Glomerular visceral epithelial cell (primary cell): ENCODE data around the gene PAM16.

Experiments
- DNase-seq: peaks from one replicate; pipeline ENCODE4 v3.0.0-alpha.2; 2016; ENCODE audit errors: extremely low spot score

PAM16 gene

GRCh38 chr16:4383591-4384444, 32.7 kb upstream of the PAM16 start:
- no peak for DNase-seq

GRCh38 chr16:4382795-4383357, 31.8 kb upstream of the PAM16 start:
- DNase-seq = no peak

- DNase-seq = no peak
These were observed 31.0 kb upstream of the PAM16 start for GRCh38 chr16:4381935-4382794.

GRCh38 chr16:4381072-4381934, 30.2 kb upstream of the PAM16 start:
- no peak for DNase-seq

GRCh38 chr16:4380119-4381063, 29.3 kb upstream of the PAM16 start:
- DNase-seq = peak; percentile 52

- no peak for DNase-seq
These were observed 28.0 kb upstream of the PAM16 start for GRCh38 chr16:4378999-4379690.

- no peak for DNase-seq
These were observed 27.1 kb upstream of the PAM16 start for GRCh38 chr16:4378161-4378666.

- DNase-seq = no peak
These were observed 26.5 kb upstream of the PAM16 start for GRCh38 chr16:4377573-4378154.

- no peak for DNase-seq
These were observed 25.9 kb upstream of the PAM16 start for GRCh38 chr16:4376893-4377572.

- DNase-seq = peak; percentile 54
These were observed 25.2 kb upstream of the PAM16 start for GRCh38 chr16:4376126-4376892.

GRCh38 chr16:4375717-4376116, 24.6 kb upstream of the PAM16 start:
- no peak for DNase-seq

GRCh38 chr16:4373909-4374742, 23.0 kb upstream of the PAM16 start:
- DNase-seq = peak; percentile 85

GRCh38 chr16:4373356-4373908, 22.3 kb upstream of the PAM16 start:
- DNase-seq = peak; percentile 58

GRCh38 chr16:4372578-4373355, 21.6 kb upstream of the PAM16 start:
- DNase-seq = peak; percentile 68

- DNase-seq = no peak
These were observed 21.0 kb upstream of the PAM16 start for GRCh38 chr16:4372001-4372577.
